Heart right ventricle (tissue), 16 donors: ENCODE results near the gene TMEM53. TPM values are rescaled to one million over a fixed set of nuclear protein-coding genes. Genes with fewer than 3 reads are reported as not detected.

ENCODE experiments used
- ATAC-seq, 8 donors: fragments of 200-7000 bp; cut with Tn5 transposase; one replicate each; pipeline ENCODE4 v1.9.1; 2020; ENCODE audit warnings: mild to moderate bottlenecking in 8 of 8, moderate library complexity in 8 of 8, moderate number of reproducible peaks in 1 of 8
- DNase-seq, 2 donors: peaks; one replicate each; pipeline ENCODE4 v3.0.0-alpha.2; 2020
- H3K27ac ChIP-seq, 10 donors: fragments of 200-600 bp; sonication (generic) in 2 of 10; one replicate each; pipeline versions ENCODE4 v1.5.0 to v1.8.0; 2020 to 2022; ENCODE audit warnings: mild to moderate bottlenecking in 3 of 10
- H3K27me3 ChIP-seq, 7 donors: fragments of 200-600 bp; one replicate each; pipeline ENCODE4 v1.8.0; 2021 to 2022; ENCODE audit warnings: mild to moderate bottlenecking in 2 of 7
- H3K36me3 ChIP-seq, 9 donors: fragments of 200-600 bp; sonication (generic) in 1 of 9; one replicate each; pipeline versions ENCODE4 v1.5.0 to v1.8.0; 2020 to 2022; ENCODE audit warnings: mild to moderate bottlenecking in 2 of 9
- H3K4me1 ChIP-seq, 9 donors: fragments of 200-600 bp; sonication (generic) in 1 of 9; one replicate each; pipeline versions ENCODE4 v1.5.0 to v1.8.0; 2020 to 2022; ENCODE audit warnings: mild to moderate bottlenecking in 4 of 9
- H3K4me3 ChIP-seq, 10 donors: fragments of 200-600 bp; sonication (generic) in 2 of 10; one replicate each; pipeline versions ENCODE4 v1.5.0 to v1.8.0; 2020 to 2022; ENCODE audit warnings: mild to moderate bottlenecking in 7 of 10, moderate library complexity in 2 of 10
- H3K9me3 ChIP-seq, 11 donors: fragments of 200-600 bp in 10 of 11; sonication (generic) in 2 of 11; one replicate each; pipeline versions ENCODE4 v1.5.0 to v1.8.0; 2013 to 2022; ENCODE audit warnings: mild to moderate bottlenecking in 2 of 11, control low read depth in 1 of 11, moderate library complexity in 1 of 11
- WGBS, 2 donors: extraction: QIAGEN DNeasy Blood & Tissue Kit; methylation state at CpG; one replicate each; pipeline ENCODE4 v1.1.7; 2013; ENCODE audit warnings: inconsistent platforms in 1 of 2; 5-methylcytosine and 5-hydroxymethylcytosine counted together
- intact Hi-C, 10 donors: fragments of 100-400 bp; cut with DNase I; formaldehyde crosslinking; loops; one replicate each; pipeline versions ENCODE4 v1.11.1 to v1.14.2; 2022
- polyA plus RNA-seq, 2 donors: library from polyadenylated mRNA; stranded (reverse); fragments of 200-250 nt; gene quantifications; one replicate each; pipeline ENCODE4 v1.2.3, GENCODE V29; 2013
- total RNA-seq, 10 donors: library from RNA; stranded (reverse); fragmentation: NEBNext Ultra II Directional in 3 of 10; extraction: Animal tissue kit (Norgen Biotek cat#: 25700) in 3 of 10; gene quantifications; one replicate each; pipeline versions ENCODE4 v1.2.1 to v1.2.4, GENCODE V29; 2021 to 2023
- TF ChIP-seq, protein P1 (sequence below), 9 donors: fragments of 200-600 bp; sonication (generic) in 2 of 9; IDR thresholded peaks; one replicate each; pipeline versions ENCODE4 v1.5.0 to v1.8.0; 2021 to 2022; ENCODE audit warnings: antibody characterized with exemption in 9 of 9, mild to moderate bottlenecking in 5 of 9, moderate library complexity in 1 of 9
- donor health status: Arrhythmogenic right ventricular cardiomyopathy.
- donor health status: ischemic (EF 13 %, LVEDD 7.1; RV severe dilation, severe dysfunction).
- donor health status: healthy with polysubstance abuse.
- donor health status: DM: no; HTN: yes; CAD: no.
- donor health status: DM: no; HTN: no; CAD: no.
- donor health status: ischemic (EF 25% LVEDD 6.9; RV normal size, moderate dysfunction).
- donor health status: ischemic (EF 25% LVEDD 5.7; RV mildly dilated, moderate dysfunction).
- donor health status: healthy.
- donor health status: DM: yes; HTN: yes; CAD: no.
- donor health status: Ischemic cardiomyopathy.
- donor health status: ischemic (EF 35%, LVEDD 5.7; RV mildly dilated, moderate dysfunction).
- donor health status: nonischemic (EF 11% LVEDD 7.7; RV severe dilation, severe dysfunction).
- donor health status: DM: yes; HTN: yes; CAD: no.
- donor health status: PGD.
- donor health status: ischemic (EF 29% LVEDD 5.4; RV normal size, mild dysfunction).
- donor health status: nonischemic (EF 23%, LVEDD 6.1; RV moderate dilation, normal function).

The TMEM53 gene
- total and polyA plus RNA-seq, 12 donors = 6.6 to 21.0 (median 12.2) TPM

DNA sequence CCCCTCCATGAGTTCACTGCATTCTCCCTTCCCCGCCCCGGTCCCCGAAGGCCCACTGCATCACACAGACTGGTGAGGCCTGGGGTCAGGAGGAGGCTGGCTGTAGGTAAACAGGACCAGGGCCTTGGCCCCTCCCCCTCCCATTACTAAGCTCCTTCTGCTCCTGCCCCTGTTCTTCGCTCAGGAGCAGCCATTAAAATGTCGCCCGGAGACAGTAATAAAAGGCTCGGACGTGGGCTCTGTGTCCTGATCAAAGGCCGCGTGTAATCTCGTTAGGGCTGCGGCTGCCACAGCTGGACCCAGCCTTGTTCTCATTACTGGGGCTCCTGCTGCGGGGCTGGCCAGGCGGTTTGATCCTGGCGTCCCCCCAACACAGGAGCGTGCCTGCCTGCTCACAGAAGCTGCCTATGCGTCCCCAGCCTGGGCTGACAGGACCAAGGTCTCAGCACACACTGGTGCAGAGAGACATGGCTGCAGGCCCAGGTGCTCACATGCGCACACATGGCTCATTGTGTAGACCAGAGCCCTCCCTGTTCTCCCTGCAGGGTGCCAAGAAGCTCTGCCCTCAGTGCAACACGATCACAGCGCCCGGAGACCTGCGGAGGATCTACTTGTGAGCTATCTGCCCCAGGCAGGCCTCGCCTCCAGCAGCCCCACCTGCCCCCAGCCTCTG is 24.0 kb downstream of the TMEM53 start:
- H3K27me3 ChIP-seq = no peaks in the 10 kb centered on the region
- intact Hi-C loops = loop anchor here in 6 of 10 donors (5.0 to 10.0 kb wide), 4 partner anchors 75 to 435 kb away; partner anchors contain the start of gene DMAP1 (in 3 of the 6)
- H3K4me3 ChIP-seq = no peak overlapping the region
- peak; percentile 57 to 92 (median 78) for ATAC-seq
- H3K36me3 ChIP-seq = peaks cover 0 to 94% (median 35%) of the 10 kb centered on the region in 9 donors
- TF ChIP-seq, protein P1, sequence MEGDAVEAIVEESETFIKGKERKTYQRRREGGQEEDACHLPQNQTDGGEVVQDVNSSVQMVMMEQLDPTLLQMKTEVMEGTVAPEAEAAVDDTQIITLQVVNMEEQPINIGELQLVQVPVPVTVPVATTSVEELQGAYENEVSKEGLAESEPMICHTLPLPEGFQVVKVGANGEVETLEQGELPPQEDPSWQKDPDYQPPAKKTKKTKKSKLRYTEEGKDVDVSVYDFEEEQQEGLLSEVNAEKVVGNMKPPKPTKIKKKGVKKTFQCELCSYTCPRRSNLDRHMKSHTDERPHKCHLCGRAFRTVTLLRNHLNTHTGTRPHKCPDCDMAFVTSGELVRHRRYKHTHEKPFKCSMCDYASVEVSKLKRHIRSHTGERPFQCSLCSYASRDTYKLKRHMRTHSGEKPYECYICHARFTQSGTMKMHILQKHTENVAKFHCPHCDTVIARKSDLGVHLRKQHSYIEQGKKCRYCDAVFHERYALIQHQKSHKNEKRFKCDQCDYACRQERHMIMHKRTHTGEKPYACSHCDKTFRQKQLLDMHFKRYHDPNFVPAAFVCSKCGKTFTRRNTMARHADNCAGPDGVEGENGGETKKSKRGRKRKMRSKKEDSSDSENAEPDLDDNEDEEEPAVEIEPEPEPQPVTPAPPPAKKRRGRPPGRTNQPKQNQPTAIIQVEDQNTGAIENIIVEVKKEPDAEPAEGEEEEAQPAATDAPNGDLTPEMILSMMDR (IDR thresholded peaks at IDR 0.05) = no peak
- H3K27ac ChIP-seq = peak overlapping the region in 8 of 10 donors; percentile 5 to 65 (median 32)
- WGBS, 2 donors = 74 to 79% methylated on average over 23 of the region's 23 CpGs
- no peaks in the 10 kb centered on the region for H3K9me3 ChIP-seq
- DNase-seq = peak; percentile 53 to 59
- peaks cover 0 to 17% (median 3%) of the 10 kb centered on the region in 9 donors for H3K4me1 ChIP-seq

DNA sequence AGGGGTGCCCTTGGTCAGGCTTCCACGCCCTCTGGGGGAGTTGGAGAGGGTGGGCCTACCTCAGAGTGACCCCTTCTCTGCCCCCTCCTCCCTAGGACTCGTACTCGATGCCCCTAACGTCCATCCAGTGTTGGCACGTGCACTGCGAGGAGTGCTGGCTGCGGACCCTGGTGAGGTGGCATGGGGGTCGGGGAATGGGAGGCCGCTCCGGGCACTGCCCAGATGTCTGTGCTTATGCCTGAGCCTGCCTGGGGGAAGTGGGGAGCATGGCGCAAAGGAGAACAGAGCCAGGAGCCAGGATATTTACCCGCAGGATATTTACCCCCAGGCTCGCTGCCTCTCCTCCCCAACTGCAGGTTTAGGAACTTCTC is 24.5 kb downstream of the TMEM53 start:
- no peak for ATAC-seq
- H3K36me3 ChIP-seq = peaks cover 0 to 96% (median 35%) of the 10 kb centered on the region in 9 donors

DNA sequence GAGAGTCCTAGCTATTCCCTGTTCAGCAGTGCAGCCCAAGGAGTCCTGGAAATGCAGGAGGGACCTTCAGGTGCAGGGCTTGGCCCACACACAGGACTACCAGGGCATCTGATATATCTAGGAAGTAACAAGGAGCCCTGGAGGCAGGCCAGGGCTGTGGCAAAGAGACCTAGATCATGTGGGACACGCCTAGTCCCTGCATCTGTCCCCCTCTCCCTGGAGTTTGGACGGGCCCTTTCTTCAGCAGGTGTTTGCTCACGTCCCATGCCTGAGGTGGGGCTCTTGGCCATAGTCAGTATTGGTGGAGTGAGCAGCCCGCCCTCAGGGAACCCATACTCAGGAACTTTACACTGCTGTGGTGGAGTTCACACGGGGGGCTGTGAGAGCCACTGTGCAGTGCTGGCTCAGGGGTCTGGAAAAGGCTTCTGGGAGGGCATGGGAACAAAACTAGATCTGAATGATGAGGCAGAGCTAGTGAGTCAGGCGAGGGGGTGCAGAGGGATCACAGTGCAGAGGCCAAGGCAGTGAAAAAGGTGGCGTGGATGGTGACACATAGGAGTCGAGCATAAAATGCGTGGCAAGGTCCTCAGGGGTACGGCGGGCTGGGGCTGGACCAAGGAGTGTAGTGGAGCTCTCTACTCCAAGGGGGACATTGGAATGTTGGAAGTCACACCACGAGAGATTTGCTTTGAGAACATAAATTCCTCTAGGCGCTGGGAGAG is 25.6 kb downstream of the TMEM53 start:
- Histone ChIP-seq H3K4me3 (no peak overlapping the region), H3K27ac (no peak overlapping the region), H3K27me3 (no peaks in the 10 kb centered on the region), H3K36me3 (peaks cover 0 to 96% (median 36%) of the 10 kb centered on the region in 9 donors), H3K9me3 (no peaks in the 10 kb centered on the region), H3K4me1 (peaks cover 2 to 33% (median 12%) of the 10 kb centered on the region in 9 donors)
- TF ChIP-seq, protein P1 (IDR thresholded peaks at IDR 0.05) = no peak
- intact Hi-C loops = no loop called here
- DNase-seq (no peak), ATAC-seq (no peak)
- 87 to 91% methylated on average over 13 of the region's 13 CpGs for WGBS, 2 donors

More for the DNA sequence above, 24.5 kb downstream of the TMEM53 start:
- Histone ChIP-seq H3K9me3 (no peaks in the 10 kb centered on the region), H3K4me1 (peaks cover 0 to 22% (median 3%) of the 10 kb centered on the region in 9 donors), H3K27ac (peak overlapping the region in 7 of 10 donors; percentile 5 to 65 (median 35)), H3K27me3 (no peaks in the 10 kb centered on the region), H3K4me3 (no peak overlapping the region)
- WGBS, 2 donors = 92 to 94% methylated on average over 13 of the region's 13 CpGs
- DNase-seq = no peak
- intact Hi-C loops = loop anchor here in 6 of 10 donors (5.0 to 10.0 kb wide), 4 partner anchors 75 to 435 kb away; partner anchors contain the start of gene DMAP1 (in 3 of the 6)
- TF ChIP-seq, protein P1 (IDR thresholded peaks at IDR 0.05) = no peak

DNA sequence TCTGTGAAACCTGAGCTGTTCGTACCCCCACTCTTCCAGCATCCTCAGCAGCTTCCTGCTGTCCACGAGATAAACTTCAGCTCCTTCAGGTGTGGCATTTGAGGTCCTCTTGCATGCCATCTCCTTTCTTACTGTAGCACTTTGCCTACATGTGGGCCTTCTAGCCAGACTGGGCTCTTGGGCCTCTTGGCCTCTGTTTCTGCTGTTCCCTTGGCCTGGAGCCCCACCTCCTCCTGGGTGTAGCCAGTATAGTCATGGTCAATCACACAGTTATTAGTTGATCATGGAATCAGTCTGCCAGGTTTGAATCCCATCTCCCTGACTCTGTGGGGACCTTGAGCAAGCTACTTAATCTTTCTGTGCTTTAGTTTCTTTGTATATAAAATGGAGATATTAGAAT is 26.4 kb downstream of the TMEM53 start:
- Histone ChIP-seq H3K9me3 (no peaks in the 10 kb centered on the region), H3K4me3 (no peak overlapping the region), H3K4me1 (peaks cover 6 to 41% (median 20%) of the 10 kb centered on the region in 9 donors), H3K27ac (no peak overlapping the region), H3K36me3 (peaks cover 0 to 97% (median 38%) of the 10 kb centered on the region in 9 donors), H3K27me3 (no peaks in the 10 kb centered on the region)
- 81 to 85% methylated on average over 2 of the region's 2 CpGs for WGBS, 2 donors
- ATAC-seq = no peak
- no peak for DNase-seq
- intact Hi-C loops = no loop called here
- TF ChIP-seq, protein P1 (IDR thresholded peaks at IDR 0.05) = no peak
